Measurements from ENCODE around the gene ABCA8.

ABCA8 gene

GRCh38 chr17:68909066-68909465, 46.1 kb downstream of the ABCA8 start:
- no peak overlapping the region for H3K27ac Mint-ChIP-seq
- H3K36me3 Mint-ChIP-seq (ENCODE audit: low read depth) = no peaks in the 10 kb centered on the region
- H3K4me1 Mint-ChIP-seq (ENCODE audit: low read depth) = no peaks in the 10 kb centered on the region
- no peak overlapping the region for H3K4me3 Mint-ChIP-seq
- peaks cover 5% of the 10 kb centered on the region for H3K9me3 Mint-ChIP-seq
- no peaks in the 10 kb centered on the region for H3K27me3 Mint-ChIP-seq

- no peaks in the 10 kb centered on the region for H3K4me1 Mint-ChIP-seq (ENCODE audit: low read depth)
- no peaks in the 10 kb centered on the region for H3K9me3 Mint-ChIP-seq
- H3K36me3 Mint-ChIP-seq (ENCODE audit: low read depth) = no peaks in the 10 kb centered on the region
- H3K27me3 Mint-ChIP-seq = no peaks in the 10 kb centered on the region
- no peak overlapping the region for H3K4me3 Mint-ChIP-seq
- H3K27ac Mint-ChIP-seq = no peak overlapping the region
Observed at GRCh38 chr17:68908045-68908444, 47.1 kb downstream of the ABCA8 start.

DNA sequence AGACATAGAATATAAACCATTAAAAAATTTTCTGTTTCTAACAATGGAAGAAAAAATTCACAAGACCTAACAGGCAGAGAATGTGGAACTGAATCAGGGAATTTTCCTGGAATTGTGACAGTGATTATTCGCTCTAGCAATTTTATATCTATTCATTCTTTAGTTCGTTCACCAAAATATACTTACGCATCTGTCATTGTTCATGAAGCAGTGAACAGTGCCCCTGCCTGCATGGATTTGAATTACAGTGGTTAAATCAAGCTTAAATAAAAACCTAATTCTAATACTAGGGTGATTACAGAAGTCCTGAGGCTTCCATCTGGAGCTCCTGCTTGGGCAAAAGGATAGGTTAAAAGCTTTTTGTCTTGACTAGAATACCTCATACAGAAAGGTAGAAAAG, 48.6 kb downstream of the ABCA8 start:
- H3K27me3 Mint-ChIP-seq = no peaks in the 10 kb centered on the region

DNA sequence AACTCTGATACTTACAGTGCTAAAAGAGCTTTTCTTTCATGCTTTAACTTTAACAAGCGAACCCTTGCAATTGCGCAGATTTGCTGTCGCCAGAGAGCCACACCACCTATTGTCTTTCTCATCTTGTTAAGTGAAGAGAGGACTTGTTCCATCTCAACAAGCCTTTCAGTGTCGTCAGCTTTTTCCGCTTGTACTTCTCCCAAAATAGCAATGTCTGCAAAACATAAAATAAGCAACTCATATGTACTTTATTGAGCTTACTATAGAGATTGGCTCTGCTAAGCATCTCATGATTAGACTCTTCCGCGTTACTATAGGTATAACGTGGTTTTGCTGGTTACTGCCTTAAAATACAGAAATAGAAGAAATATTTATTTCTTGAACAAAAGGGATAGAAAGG, 51.9 kb downstream of the ABCA8 start:
- Mint-ChIP-seq H3K4me1 (ENCODE audit: low read depth) (no peaks in the 10 kb centered on the region), H3K27ac (no peak overlapping the region), H3K4me3 (no peak overlapping the region), H3K9me3 (no peaks in the 10 kb centered on the region), H3K27me3 (no peaks in the 10 kb centered on the region), H3K36me3 (ENCODE audit: low read depth) (no peaks in the 10 kb centered on the region)

More for the DNA sequence above, 48.6 kb downstream of the ABCA8 start:
- Mint-ChIP-seq H3K4me1 (ENCODE audit: low read depth) (no peaks in the 10 kb centered on the region), H3K9me3 (no peaks in the 10 kb centered on the region), H3K4me3 (no peak overlapping the region), H3K27ac (no peak overlapping the region), H3K36me3 (ENCODE audit: low read depth) (no peaks in the 10 kb centered on the region)

GRCh38 chr17:68897557-68897956, 57.6 kb downstream of the ABCA8 start:
- H3K36me3 Mint-ChIP-seq (ENCODE audit: low read depth) = no peaks in the 10 kb centered on the region
- no peak overlapping the region for H3K4me3 Mint-ChIP-seq
- H3K4me1 Mint-ChIP-seq (ENCODE audit: low read depth) = no peaks in the 10 kb centered on the region
- peaks cover 10% of the 10 kb centered on the region for H3K9me3 Mint-ChIP-seq
- no peaks in the 10 kb centered on the region for H3K27me3 Mint-ChIP-seq
- no peak overlapping the region for H3K27ac Mint-ChIP-seq

- no peaks in the 10 kb centered on the region for H3K4me1 Mint-ChIP-seq (ENCODE audit: low read depth)
- peaks cover 9% of the 10 kb centered on the region for H3K27me3 Mint-ChIP-seq
- H3K9me3 Mint-ChIP-seq = peaks cover 10% of the 10 kb centered on the region
- H3K27ac Mint-ChIP-seq = no peak overlapping the region
- H3K4me3 Mint-ChIP-seq = no peak overlapping the region
- no peaks in the 10 kb centered on the region for H3K36me3 Mint-ChIP-seq (ENCODE audit: low read depth)
Observed at GRCh38 chr17:68892658-68893057, 62.5 kb downstream of the ABCA8 start.

GRCh38 chr17:68892193-68892592, 63.0 kb downstream of the ABCA8 start:
- Mint-ChIP-seq H3K4me1 (ENCODE audit: low read depth) (no peaks in the 10 kb centered on the region), H3K4me3 (no peak overlapping the region), H3K36me3 (ENCODE audit: low read depth) (no peaks in the 10 kb centered on the region), H3K9me3 (peaks cover 9% of the 10 kb centered on the region), H3K27ac (no peak overlapping the region), H3K27me3 (peaks cover 9% of the 10 kb centered on the region)

DNA sequence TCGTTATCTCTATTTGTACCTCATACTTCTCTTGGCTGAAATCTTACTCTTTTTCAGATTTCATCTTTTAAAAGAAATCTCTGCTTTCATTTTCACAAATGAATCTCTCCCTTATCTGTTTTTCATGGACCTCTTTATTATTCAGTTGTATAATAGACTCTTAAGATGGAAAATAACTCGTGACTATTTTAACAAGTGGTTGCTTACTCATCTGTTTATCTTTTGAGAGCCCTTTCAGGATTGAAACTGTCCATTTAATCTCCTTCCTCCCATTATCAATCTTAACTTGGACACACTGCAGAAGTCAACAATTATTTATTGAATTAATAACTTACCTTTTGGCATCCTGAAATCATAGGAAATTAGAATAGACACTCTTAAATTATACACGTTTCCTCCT, 68.8 kb downstream of the ABCA8 start:
- Mint-ChIP-seq H3K27ac (no peak overlapping the region), H3K27me3 (peaks cover 9% of the 10 kb centered on the region), H3K4me1 (ENCODE audit: low read depth) (no peaks in the 10 kb centered on the region), H3K4me3 (no peak overlapping the region), H3K36me3 (ENCODE audit: low read depth) (no peaks in the 10 kb centered on the region), H3K9me3 (no peaks in the 10 kb centered on the region)

GRCh38 chr17:68884888-68885287, 70.3 kb downstream of the ABCA8 start:
- Mint-ChIP-seq H3K4me1 (ENCODE audit: low read depth) (no peaks in the 10 kb centered on the region), H3K27me3 (peaks cover 9% of the 10 kb centered on the region), H3K27ac (no peak overlapping the region), H3K36me3 (ENCODE audit: low read depth) (no peaks in the 10 kb centered on the region), H3K4me3 (no peak overlapping the region), H3K9me3 (no peaks in the 10 kb centered on the region)

- H3K4me3 Mint-ChIP-seq = no peak overlapping the region
- peaks cover 4% of the 10 kb centered on the region for H3K27me3 Mint-ChIP-seq
- no peaks in the 10 kb centered on the region for H3K4me1 Mint-ChIP-seq (ENCODE audit: low read depth)
- H3K27ac Mint-ChIP-seq = no peak overlapping the region
- H3K36me3 Mint-ChIP-seq (ENCODE audit: low read depth) = no peaks in the 10 kb centered on the region
- peaks cover 7% of the 10 kb centered on the region for H3K9me3 Mint-ChIP-seq
Observed at GRCh38 chr17:68878226-68878885, 76.8 kb downstream of the ABCA8 start.

DNA sequence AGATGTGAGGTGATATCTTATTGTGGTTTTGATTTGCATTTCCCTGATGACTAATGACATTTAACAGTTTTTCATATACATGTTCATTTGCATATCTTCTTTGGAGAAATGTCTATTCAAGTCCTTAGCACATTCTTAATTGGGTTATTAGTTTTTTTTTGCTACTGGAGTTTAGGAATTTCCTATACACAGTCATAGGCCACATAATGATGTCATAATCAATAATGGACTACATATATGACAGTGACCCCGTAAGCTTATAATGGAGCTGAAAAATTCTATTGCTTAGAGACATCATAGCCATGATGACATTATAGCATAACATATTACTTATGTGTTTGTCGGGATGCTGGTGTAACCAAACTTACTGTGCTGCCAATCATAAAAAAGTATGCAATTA, 83.7 kb downstream of the ABCA8 start:
- no peak overlapping the region for H3K27ac Mint-ChIP-seq
- no peaks in the 10 kb centered on the region for H3K9me3 Mint-ChIP-seq
- H3K4me3 Mint-ChIP-seq = no peak overlapping the region
- H3K4me1 Mint-ChIP-seq (ENCODE audit: low read depth) = no peaks in the 10 kb centered on the region
- H3K27me3 Mint-ChIP-seq = peaks cover 4% of the 10 kb centered on the region
- no peaks in the 10 kb centered on the region for H3K36me3 Mint-ChIP-seq (ENCODE audit: low read depth)

GRCh38 chr17:68870976-68871375, 84.2 kb downstream of the ABCA8 start:
- Mint-ChIP-seq H3K27ac (no peak overlapping the region), H3K4me3 (no peak overlapping the region), H3K27me3 (peaks cover 4% of the 10 kb centered on the region), H3K9me3 (no peaks in the 10 kb centered on the region), H3K4me1 (ENCODE audit: low read depth) (no peaks in the 10 kb centered on the region), H3K36me3 (ENCODE audit: low read depth) (no peaks in the 10 kb centered on the region)

- Mint-ChIP-seq H3K4me1 (ENCODE audit: low read depth) (no peaks in the 10 kb centered on the region), H3K4me3 (no peak overlapping the region), H3K36me3 (ENCODE audit: low read depth) (no peaks in the 10 kb centered on the region), H3K27me3 (no peaks in the 10 kb centered on the region), H3K27ac (no peak overlapping the region), H3K9me3 (no peaks in the 10 kb centered on the region)
Observed at GRCh38 chr17:68870161-68870826, 84.9 kb downstream of the ABCA8 start.

DNA sequence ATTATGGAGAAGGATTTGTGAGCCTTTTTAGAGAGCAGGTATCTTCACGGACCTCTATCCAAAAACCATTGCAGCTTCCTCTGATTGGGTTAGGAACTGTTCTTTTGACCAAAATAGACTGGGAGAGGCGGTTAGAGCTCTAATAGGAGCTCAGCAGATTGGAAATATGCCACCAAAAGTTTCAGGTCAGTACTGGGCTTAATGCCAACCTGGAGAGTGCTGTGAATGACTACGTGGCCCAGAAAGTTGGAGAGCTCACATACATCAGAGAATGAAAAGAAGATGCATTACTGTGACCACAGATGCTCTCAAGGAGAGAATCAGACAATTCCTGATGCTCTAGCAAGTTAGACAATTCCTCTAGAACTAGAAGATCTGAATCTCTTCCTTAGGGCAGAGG, 86.5 kb downstream of the ABCA8 start:
- H3K27ac Mint-ChIP-seq = no peak overlapping the region
- no peak overlapping the region for H3K4me3 Mint-ChIP-seq
- no peaks in the 10 kb centered on the region for H3K4me1 Mint-ChIP-seq (ENCODE audit: low read depth)
- H3K9me3 Mint-ChIP-seq = no peaks in the 10 kb centered on the region
- H3K27me3 Mint-ChIP-seq = no peaks in the 10 kb centered on the region
- no peaks in the 10 kb centered on the region for H3K36me3 Mint-ChIP-seq (ENCODE audit: low read depth)

- no peaks in the 10 kb centered on the region for H3K9me3 Mint-ChIP-seq
- H3K27me3 Mint-ChIP-seq = no peaks in the 10 kb centered on the region
- no peak overlapping the region for H3K27ac Mint-ChIP-seq
- no peak overlapping the region for H3K4me3 Mint-ChIP-seq
- H3K36me3 Mint-ChIP-seq (ENCODE audit: low read depth) = no peaks in the 10 kb centered on the region
- H3K4me1 Mint-ChIP-seq (ENCODE audit: low read depth) = no peaks in the 10 kb centered on the region
Observed at GRCh38 chr17:68867759-68868516, 87.3 kb downstream of the ABCA8 start.

Measured in stimulated activated naive CD8-positive, alpha-beta T cell treated with anti-CD3 and anti-CD28 coated beads, Interleukin-15, Interleukin-2, amounts not matched to agents 100 ng/mL and 50 ng/mL, for 24 hours (primary cell).